Progenitor cell of endocrine pancreas (in vitro differentiated cells): Measurements from ENCODE around the gene ZFP30. TPM values are rescaled to one million over a fixed set of nuclear protein-coding genes. Genes with fewer than 3 reads are reported as not detected.

Experiments
- DNase-seq: peaks from one replicate; pipeline ENCODE4 v3.0.0; 2021; ENCODE audit warnings: low spot score; ENCODE audit not compliant: unreplicated experiment
- H3K27ac Mint-ChIP-seq: 2 replicates; pipeline ENCODE4 v1.8.0; 2021; ENCODE audit warnings: mild to moderate bottlenecking, moderate library complexity, mixed read lengths
- H3K27me3 Mint-ChIP-seq: 2 replicates; pipeline ENCODE4 v1.8.0; 2021; ENCODE audit warnings: mixed read lengths
- H3K36me3 Mint-ChIP-seq: 2 replicates; pipeline ENCODE4 v1.8.0; 2022; ENCODE audit warnings: mixed read lengths; ENCODE audit not compliant: insufficient read depth
- H3K4me1 Mint-ChIP-seq: 2 replicates; pipeline ENCODE4 v1.8.0; 2021; ENCODE audit warnings: low read depth, mixed read lengths
- H3K4me3 Mint-ChIP-seq: 2 replicates; pipeline ENCODE4 v1.8.0; 2021; ENCODE audit warnings: low read depth, mild to moderate bottlenecking, moderate library complexity, mixed read lengths
- H3K9me3 Mint-ChIP-seq: 2 replicates; pipeline ENCODE4 v1.8.0; 2021; ENCODE audit warnings: low read depth, mixed read lengths
- total RNA-seq: library from RNA; stranded (reverse); gene quantifications from 2 replicates; pipeline ENCODE4 v1.2.1, GENCODE V29; 2021
- TF ChIP-seq, protein P1 (sequence below): fragments of 200-600 bp; sonication (generic); IDR thresholded peaks from one replicate; pipeline ENCODE4 v1.5.0; 2021; ENCODE audit warnings: antibody characterized with exemption, mild to moderate bottlenecking; ENCODE audit not compliant: unreplicated experiment

Gene ZFP30
- total RNA-seq, 1 donor from 2014 or later: 32.0 TPM

DNA sequence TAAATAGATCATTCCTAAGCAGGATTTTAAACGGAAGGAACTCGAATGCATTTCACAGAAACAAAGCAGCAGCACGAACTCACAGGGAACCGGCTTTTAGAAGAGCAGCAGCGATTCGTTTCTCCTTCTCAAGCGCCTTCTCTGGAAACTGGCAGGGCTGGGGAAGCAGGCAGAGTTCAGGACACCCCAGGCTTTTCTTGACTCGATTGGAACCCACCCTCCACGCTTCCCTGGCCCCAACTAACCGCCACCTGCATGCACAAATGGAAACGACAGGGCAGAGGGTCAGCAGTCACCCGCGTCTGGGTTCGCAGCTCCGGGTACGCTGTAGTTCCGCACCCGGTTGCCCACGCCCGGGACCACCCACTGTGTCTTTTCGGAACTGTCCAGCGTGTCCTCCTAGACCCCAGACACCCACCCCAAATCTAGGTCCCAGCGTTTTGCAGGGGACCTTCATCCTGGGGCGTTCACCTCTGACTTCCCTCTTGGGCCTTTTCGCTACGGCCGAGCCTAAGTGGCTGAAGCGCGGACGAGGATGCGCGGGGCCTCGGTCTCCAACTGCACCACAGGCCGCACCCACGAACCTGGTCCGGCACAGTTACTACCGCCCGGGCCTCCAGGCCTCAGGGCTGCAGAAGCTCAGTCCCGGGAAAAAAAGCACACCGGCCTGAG lies 500 bp downstream of the ZFP30 start:
- H3K27ac Mint-ChIP-seq: peak overlapping the region; percentile 96
- H3K4me3 Mint-ChIP-seq: peak overlapping the region; percentile 89
- peaks cover 3% of the 10 kb centered on the region for H3K9me3 Mint-ChIP-seq
- no peaks in the 10 kb centered on the region for H3K27me3 Mint-ChIP-seq
- peaks cover 16% of the 10 kb centered on the region for H3K4me1 Mint-ChIP-seq
- TF ChIP-seq, protein P1, sequence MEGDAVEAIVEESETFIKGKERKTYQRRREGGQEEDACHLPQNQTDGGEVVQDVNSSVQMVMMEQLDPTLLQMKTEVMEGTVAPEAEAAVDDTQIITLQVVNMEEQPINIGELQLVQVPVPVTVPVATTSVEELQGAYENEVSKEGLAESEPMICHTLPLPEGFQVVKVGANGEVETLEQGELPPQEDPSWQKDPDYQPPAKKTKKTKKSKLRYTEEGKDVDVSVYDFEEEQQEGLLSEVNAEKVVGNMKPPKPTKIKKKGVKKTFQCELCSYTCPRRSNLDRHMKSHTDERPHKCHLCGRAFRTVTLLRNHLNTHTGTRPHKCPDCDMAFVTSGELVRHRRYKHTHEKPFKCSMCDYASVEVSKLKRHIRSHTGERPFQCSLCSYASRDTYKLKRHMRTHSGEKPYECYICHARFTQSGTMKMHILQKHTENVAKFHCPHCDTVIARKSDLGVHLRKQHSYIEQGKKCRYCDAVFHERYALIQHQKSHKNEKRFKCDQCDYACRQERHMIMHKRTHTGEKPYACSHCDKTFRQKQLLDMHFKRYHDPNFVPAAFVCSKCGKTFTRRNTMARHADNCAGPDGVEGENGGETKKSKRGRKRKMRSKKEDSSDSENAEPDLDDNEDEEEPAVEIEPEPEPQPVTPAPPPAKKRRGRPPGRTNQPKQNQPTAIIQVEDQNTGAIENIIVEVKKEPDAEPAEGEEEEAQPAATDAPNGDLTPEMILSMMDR: no peak
- H3K36me3 Mint-ChIP-seq: peaks cover 8% of the 10 kb centered on the region
- peak; percentile 21 for DNase-seq

DNA sequence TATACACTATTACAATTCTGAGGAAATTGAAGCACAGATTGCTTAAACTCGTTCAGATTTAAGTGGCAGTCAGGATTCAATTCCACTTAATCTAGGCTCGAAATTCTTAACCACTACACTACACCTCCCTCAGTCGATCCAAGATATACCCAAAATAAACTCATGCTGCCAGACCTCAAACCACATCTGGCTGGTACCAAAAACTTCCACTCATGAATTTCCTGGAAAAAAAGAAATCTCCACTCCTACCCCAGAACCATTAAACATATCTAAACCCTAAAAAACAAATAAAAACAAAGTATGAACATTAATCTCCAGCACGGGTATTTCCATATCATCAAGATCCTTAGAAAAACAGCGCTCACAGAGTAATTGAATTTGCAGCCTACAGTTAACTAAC lies 1.1 kb downstream of the ZFP30 start:
- Mint-ChIP-seq H3K4me3 (peak overlapping the region; percentile 89), H3K27ac (peak overlapping the region; percentile 96), H3K36me3 (peaks cover 11% of the 10 kb centered on the region), H3K4me1 (peaks cover 16% of the 10 kb centered on the region), H3K27me3 (no peaks in the 10 kb centered on the region), H3K9me3 (peaks cover 3% of the 10 kb centered on the region)
- TF ChIP-seq, protein P1: no peak
- DNase-seq: no peak

DNA sequence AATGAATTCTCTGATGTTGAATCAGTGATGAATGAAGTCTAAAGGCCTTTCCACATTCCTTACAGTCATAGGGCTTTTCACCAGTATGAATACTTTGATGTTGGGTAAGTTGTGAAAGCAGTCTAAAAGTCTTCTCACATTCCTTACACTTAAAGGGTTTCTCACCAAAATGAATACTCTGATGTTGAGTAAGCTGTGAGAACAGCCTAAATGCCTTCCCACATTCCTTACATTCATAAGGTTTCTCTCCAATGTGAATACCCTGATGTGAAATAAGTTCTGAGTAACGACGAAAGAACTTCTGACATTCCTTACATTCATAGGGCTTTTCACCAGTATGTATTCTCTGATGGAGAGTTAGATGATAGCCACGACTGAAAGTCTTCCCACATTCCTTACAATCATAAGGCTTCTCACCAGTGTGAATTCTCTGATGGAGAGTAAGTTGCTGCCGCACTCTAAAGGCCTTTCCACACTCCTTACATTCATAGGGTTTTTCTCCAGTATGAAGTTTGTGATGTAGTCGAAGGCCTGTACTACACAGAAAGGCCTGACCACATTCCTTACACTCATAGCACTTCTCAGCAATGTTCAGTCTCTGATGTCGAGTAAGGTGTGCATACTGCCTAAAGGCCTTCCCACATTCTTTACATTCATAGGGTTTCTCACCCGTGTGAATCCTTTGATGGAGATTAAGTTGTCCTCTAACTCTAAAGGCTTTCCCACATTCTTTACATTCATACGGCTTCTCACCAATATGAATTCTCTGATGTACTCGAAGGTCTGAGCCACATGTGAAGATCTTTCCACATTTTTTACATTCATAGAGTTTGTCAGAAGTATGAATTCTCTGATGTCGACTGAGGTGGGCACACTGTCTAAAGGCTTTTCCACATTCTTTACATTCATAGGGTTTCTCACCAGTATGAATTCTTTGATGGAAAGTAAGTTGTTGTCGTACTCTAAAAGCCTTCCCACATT lies 19.9 kb downstream of the ZFP30 start:
- DNase-seq: no peak
- Mint-ChIP-seq H3K27ac (no peak overlapping the region), H3K9me3 (peaks cover 37% of the 10 kb centered on the region), H3K36me3 (peaks cover 66% of the 10 kb centered on the region), H3K4me3 (no peak overlapping the region), H3K4me1 (no peaks in the 10 kb centered on the region), H3K27me3 (no peaks in the 10 kb centered on the region)
- TF ChIP-seq, protein P1: no peak

DNA sequence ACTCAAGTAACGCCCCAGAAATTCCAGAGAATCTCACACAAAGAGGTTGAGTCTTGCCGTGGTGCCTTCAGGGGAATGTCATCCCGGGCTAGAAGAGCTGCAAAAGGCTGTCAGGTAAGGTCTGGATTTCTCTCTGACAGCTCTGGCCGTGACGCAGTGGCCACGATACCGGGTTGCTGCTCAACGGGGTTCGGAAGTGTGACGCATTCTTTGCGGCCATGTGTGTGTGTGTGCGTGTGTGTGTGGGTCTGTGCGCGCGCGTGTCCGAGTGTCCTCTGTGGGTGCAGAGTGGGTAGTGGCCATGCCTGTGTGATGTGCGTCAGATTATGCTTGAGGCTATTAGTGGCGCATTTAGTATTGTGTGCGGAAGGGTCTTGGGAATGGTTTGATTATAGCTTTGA lies 60.3 kb downstream of the ZFP30 start:
- Mint-ChIP-seq H3K27me3 (peaks cover 6% of the 10 kb centered on the region), H3K27ac (peak overlapping the region; percentile 100), H3K4me1 (peaks cover 13% of the 10 kb centered on the region), H3K4me3 (peak overlapping the region; percentile 90), H3K36me3 (peaks cover 13% of the 10 kb centered on the region), H3K9me3 (peaks cover 7% of the 10 kb centered on the region)
- TF ChIP-seq, protein P1: no peak
- peak; percentile 25 for DNase-seq

DNA sequence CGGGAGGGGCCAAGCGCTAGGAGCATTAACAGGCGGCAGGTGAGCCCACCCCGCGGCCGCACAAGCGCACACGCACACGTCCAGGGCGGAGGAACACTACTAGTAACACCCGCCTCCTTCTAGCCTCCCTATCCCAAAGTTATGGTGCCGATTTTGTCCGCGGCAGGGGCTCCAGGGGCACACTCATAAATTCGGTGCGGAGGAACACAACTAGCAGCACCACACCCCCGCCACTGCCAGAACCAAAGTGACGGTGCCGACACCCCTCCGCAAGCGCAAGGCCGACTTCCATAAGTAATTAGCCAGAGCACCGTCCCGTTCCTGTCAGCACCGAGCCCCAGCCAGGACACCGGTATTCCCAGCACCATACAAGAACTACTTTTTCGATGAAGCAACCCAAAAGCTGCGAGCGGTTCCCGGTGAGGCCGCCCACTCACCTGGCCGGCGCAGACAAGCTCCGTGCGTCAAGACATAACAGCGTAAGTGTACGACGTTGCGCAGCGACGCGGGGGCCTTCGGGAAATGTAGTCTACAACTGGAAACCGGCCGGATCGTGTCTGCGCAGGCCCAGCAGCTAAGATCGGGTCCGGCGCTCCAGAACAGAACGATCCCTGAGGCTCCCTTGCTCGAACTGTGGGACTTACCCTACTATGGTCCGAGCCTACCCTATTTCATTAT lies 60.8 kb downstream of the ZFP30 start, which contains the start of the genes ZNF540 and ZNF571:
ZNF540 (plus strand) TSS at position 573 of the 678 bp plus-strand sequence. CDS start 3,572 bp downstream, outside the sequence.
ZNF571 (minus strand) TSS at position 489 of the 678 bp plus-strand sequence. CDS start 8,116 bp downstream, outside the sequence.
- H3K27ac Mint-ChIP-seq: peak within 1 kb of the TSS; percentile 100
- peaks cover 6% of the 10 kb centered on the region for H3K27me3 Mint-ChIP-seq
- H3K4me1 Mint-ChIP-seq: peaks cover 13% of the 10 kb centered on the region
- TF ChIP-seq, protein P1: no peak
- peaks cover 7% of the 10 kb centered on the region for H3K9me3 Mint-ChIP-seq
- peak; percentile 81 for DNase-seq
- peak within 1 kb of the TSS; percentile 90 for H3K4me3 Mint-ChIP-seq
- peaks cover 16% of the 10 kb centered on the region for H3K36me3 Mint-ChIP-seq
